Fibroblast of upper back skin (primary cell): ENCODE measurements around the gene SELENON.

Source experiments
- DNase-seq: peaks from one replicate; pipeline ENCODE4 v3.0.0-alpha.2; 2013

SELENON gene

DNA sequence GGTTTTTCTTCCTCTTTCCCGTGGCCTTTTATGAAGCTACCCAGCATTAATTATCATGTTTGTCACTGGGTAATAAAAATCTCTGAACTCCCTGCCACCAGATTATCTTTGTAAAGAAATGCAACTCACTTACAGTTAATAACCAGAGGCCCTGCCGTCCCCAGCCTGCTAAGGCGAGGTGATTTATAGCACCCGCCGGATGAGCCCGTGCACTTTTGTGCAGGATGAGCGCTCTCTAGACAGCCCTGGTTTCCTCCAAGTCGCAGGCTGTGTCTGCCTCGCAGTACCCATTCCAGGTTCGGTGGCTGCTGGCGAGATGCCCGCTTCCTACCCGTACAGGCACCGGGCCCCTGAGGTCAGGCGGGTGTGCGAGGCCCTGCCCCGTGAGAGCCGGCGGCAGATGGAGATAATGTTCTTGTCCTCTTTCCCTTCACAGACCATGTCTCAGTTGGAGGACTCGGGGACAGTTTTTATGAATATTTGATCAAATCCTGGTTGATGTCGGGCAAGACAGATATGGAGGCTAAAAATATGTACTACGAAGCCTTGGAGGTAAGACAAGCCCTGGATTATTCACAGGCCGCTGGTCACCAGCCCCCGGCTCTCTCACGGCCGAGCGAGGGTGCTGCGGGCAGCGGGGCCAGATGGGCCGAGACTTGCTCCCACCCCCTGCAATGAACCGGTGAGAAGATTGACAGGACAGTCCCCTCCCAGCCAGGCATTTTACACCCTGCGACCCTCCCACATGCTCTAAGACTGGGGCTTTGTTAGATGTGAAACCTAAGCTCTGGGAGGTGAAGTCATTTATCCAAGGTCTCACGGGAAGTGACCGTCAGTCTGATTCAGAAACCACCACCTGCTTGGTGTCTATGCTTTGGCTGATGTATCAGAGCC lies 28.5 kb upstream of the SELENON start:
- DNase-seq = no peak

DNA sequence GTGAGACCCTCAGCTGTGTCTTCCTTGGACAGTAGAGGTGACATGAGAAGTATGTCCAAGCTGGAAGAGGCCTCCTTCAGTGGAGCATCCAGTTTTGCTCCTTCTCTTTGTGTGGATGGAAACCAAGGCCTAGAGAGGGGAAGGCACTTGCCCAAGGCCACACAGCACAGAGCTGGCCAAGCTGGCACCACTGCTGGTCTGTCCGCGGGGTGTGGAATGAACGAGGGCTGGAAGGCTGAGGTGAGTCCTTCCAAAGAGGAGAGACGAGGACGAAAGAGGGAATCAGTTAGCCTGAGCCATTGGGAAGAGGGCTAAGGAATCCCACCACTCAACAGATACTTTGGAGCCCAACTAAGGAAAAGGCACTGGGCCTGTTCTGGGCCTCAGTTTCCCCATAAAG lies 27.8 kb upstream of the SELENON start:
- DNase-seq = no peak

DNA sequence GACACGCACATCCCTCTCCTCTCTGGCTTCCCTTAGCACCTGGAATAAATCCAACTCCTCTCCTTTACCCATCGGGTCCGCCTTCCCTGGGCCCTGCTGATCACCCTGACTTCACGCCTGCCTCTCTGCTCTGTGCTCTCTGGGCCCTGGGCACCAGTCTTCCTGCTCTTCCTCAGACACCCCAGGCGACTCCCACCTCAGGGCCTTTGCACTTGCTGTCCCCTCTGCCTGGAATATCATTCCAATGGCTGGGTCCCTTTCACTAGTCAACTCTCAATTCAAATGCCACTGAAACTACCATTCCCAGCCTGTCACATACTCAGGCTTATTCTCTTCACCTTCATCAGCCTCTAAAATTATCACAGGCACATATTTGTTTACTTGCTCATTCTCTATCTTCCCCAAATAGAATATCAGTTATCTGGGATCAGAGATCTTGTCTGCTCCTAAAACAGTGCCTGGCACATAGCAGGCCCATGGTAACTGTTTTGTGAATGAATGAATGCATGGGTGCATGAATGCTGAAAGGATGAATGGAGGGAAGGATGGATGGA lies 27.2 kb upstream of the SELENON start:
- no peak for DNase-seq

DNA sequence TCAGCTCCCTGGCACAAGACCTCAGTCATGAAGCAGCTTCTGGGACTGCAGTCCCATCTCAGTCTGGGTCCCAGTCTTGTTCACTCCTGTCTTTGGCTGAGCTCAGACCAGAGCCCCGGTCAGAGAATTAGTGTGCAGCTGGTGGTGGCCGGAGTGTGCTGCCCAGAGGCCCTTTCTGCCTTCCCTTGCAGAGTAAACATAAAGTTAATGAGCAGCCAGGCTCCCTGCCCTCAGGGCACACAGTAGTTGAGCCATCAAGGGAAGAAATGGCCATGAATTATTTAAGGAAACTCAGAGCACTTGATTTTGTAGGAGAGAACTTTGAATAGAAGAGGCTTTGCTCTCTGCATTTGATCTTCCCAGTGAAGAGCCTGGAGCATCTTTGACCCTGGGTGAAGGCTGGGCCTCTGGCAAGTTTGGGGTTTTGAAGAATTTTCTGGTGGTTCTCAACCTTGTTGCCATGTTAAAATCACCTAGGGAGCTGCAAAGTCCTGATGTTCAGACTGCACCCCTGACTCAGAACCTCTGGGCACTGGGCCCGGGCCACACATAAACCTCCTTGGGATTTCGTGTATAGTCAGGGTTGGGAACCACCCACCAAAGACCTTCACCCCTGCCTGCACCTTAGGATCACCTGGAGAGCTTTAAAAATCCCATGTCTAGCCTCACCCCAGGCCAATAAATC lies 26.4 kb upstream of the SELENON start:
- DNase-seq = no peak

DNA sequence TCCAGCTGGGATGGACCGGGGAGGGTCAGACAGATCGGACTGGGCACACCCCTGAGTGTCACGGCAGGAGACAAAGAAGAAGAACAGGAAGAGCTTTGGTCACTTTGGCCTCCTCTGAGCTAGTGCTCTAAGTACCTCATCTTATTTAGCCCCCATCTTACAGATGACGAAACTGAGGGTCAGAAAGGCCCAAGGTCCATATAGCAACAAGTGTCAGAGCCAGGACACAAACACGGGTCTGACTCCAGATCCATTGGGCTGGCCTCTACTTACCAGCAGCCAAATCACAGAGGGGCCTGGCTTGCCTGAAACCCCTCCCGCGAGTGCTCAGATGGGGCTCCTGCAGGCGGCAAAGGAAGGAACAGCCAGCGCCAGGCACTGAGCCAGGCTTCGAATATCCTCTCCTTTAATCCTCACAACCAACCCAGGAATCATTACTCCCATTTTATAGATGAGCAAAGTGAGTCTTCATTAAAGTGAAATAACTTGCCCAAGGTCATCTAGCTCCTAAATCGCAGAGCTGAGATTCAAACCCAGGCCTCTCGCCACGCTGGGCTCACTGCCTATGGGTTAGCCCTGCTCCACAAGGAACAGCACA lies 25.7 kb upstream of the SELENON start:
- no peak for DNase-seq

DNA sequence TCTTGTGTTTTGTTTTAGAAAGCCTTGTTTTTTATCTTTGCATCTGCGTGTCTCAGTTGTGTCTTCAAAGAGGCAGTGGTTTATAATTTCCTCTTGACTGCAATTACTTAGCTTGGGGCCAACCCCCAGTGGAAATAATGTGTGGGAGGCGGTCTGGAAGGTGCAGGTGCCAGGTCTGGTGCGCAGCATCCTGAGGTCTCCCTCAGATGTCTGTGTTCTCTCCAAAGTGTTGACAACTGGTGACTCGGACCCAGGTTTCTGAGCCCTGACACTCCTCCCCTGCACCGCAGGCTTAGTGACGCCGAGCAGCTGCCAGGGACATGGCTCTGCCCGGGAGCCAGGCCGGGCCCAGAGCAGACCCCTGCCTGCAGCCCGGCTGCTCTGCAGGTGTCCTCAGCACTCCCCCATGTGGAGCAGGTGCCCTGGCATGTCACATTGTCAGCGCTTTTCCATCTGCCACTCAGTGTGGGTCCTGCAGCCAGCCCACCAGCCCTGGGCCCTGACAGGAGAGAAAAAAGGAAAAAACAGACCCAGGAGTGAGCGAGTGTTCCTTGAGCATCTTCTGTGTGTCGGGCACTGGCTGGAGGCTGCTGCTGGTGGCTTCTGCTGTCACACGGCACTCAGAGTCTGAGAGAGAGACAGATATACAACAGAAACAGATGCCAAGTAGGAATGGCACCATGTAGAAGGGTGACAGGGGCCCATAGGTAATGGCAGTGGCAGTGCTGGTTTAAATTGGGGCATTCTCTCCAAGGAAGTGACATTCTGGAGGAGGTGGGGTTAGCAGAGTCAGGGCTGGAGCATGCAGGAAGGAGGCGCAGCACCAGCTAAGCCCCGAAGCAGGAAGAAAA lies 24.8 kb upstream of the SELENON start:
- no peak for DNase-seq

DNA sequence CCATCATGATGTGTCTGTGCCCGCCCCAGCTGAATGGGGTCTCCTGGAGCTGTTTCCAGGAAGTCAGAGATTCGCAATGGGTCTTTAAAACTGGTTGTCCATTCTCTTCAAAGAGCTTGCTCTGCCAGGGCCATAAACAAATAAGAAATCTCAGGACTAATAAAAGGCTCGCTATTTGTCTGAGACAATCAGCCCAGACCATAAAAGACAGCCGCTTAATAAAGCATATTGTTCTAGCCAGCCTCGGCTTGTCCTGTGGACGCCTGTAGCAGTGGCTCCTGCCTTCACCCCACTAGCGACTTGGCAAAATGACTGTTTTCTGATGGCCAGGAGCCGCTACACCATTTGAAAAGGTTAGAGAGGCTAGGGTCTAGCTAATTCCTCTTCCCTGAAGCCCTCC lies 20.6 kb upstream of the SELENON start:
- no peak for DNase-seq

DNA sequence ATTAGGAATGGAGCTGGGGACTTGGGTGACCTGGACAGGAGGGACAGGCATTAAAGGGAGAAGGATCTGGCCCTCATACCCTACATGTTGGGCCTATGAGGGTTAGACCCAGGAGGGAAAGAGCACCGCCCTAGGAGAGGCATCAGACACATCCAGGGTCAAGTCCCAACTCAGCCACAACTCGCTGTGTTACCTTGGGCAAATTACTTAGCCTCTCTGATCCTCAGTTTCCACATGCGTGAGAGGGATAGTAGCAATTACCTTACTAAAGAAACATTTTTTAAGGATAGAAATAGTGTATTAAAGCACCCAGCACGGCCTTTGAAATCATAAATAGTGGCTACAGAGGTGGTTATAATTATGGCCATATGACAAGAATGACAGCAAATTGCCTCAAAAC lies 20.1 kb upstream of the SELENON start:
- DNase-seq = no peak

DNA sequence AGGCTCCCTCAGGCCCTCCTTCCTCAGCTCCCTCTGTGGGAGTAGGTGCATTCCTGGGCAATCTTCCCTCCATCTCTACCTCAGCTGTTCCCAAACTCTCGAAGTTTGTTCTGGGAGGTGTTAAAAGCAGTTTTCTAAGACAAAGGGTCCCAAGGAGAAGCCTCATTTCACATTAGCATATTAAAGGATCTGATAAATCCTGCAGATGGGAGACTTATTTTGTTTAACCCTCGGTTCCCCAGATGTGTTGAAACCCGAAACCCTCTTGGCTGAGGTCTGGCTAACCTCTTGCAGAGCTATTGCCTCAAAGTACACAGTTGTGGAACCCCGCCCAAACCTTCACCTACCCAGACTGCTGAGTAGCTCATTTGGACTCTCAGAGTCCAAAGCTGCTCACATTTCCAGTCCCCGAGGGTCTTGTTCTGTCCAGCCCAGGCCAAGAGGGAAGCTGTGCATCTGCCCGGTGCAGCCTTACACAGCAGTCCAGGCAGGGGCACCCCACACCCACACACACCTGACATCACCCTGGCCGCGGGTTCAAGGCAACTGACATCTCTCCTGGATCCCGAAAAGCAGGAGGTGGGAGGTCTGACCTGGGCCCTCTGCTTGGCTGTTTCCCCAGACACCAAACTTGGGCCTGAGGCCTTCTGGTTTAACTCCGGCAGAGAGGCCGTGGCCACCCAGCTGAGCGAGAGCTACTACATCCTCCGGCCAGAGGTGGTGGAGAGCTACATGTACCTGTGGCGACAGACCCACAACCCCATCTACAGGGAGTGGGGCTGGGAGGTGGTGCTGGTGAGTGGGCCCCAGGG lies 19.5 kb upstream of the SELENON start:
- peak; percentile 44 for DNase-seq

DNA sequence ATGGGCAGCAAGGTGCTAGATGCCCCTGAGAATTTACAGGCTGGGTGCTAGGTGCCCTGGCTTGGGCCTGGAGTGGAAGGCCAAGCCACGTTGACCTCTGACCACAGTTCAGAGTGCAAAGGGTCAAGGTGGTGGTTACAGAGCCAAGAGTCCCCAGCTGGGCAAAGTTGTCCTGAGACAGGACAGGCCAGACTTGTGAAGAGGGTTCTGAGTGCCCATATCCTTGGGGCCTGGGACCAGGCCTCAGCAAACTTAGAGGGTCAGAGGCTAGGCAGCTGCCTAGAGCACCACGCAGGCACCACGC lies 18.9 kb upstream of the SELENON start:
- no peak for DNase-seq

DNA sequence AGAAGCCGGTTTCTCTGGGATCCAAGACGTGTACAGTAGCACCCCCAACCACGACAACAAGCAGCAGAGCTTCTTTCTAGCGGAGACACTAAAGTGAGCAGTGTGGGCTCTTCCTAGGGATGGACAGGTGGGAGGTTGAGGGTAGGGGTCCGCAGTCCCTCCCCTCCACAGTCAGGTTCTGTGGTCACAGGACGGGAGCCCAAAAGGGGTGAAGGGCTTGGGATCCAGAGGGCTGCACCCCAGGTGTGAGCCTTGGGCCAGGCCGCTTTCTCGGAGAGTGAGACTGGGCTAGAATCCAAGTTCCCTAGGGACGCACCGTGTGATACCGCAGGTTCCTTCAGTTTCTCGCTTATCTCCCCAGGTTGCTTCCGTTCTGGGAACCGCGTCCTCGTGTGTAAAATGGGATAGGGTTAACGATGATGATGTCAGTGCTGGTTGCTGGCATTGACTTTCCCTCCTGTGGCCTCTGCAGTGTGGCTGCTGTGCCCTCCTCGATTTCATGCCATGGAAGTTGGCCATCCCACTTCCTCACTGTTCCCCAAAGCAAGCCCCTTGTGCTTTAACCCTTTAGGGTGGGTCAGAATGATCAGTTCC lies 17.3 kb upstream of the SELENON start:
- DNase-seq = no peak

DNA sequence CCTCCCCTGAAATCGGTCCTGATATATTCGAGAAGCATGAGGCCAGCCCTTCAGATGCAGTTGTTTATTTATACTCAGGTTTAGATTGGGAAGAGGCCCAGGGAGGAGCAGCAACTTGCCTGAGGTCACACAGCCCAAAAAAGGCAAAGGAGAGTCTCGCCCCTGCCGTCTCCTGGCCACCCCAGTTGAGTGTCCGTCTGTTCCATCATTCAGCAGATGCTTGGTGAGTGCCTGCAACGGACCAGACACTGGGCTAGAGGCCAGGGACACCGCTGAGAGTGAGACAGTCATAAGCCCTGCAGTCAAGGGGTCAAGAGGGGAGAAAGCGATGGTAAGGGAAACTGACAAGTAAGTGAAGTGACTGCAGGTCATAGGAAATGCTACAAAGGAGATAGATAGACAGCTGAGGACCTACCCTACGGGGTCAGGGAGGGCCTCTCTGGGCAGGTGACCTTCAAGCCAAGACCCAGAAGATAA lies 15.4 kb upstream of the SELENON start:
- DNase-seq = no peak

DNA sequence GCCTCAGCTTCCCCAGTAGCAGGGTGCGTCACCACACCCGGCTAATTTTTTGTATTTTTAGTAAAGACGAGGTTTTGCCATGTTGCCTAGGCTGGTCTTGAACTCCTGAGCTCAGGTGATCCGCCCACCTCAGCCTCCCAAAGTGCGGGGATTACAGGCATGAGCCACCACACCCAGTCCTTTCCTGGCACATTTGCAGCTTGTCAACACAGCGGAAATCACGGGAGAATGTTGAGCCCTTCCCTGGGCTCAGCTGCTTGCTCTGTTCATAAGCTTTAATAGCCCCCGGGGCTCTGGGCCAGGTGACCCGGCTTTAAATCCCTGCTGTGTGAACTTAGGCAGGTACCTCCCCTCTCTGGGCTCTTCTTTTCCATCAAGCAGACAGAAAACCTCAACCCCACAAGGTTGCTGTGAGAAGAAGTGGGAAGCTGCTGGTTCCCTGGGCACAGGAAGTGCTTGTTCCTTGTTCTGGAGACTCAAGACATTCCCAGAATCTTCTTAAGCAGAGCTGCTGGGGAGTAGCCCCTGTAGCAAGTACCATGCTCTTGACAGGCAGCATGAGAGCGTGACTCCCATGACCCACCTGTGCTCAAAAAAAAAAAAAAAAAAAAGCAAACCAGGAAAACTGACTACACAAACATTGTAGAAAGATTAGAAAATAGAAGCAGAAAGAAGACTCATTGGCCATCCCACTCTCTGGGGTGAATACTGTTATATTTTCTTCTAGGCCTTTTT lies 14.5 kb upstream of the SELENON start:
- DNase-seq = no peak

DNA sequence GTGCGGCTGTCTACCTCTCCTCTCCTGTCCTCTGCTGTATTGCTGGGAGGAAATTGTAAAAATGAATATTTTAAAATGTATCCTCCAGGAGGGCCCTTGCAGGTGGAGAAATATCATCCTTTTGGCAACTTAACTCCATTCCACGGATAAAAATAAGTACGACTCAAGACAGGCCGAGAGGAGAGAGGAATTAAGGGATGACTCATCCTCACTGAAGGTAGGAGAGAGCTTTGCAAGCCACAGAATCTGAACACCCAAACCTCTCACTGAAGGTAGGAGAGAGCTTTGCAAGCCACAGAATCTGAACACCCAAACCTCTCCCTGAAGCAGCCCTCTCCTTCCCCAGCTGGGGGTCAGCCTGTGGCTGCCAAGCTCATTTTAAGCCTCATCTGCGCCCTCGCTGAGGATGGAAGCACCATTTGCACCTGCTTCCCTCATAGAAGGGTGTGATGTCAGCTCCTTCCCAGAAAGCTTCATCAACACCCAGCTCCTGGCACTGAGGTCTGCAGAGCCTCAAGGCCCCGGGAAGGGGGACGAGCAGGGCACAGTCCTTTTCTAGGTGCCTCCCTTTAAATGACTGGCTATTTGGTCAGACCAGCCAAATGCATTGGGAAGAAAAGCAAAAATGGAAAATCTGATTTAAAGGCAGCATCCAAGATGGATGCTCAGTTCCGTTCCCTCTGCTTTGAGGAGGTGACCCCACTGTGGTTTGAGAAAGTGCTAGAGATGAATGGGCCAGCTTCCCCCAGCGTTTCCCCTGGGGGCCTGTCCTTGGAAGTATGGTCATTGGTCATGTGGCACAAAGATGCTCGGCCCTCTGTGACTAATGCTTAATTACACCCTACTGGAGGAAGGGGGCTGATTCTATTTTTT lies 12.9 kb upstream of the SELENON start:
- peak; percentile 45 for DNase-seq

DNA sequence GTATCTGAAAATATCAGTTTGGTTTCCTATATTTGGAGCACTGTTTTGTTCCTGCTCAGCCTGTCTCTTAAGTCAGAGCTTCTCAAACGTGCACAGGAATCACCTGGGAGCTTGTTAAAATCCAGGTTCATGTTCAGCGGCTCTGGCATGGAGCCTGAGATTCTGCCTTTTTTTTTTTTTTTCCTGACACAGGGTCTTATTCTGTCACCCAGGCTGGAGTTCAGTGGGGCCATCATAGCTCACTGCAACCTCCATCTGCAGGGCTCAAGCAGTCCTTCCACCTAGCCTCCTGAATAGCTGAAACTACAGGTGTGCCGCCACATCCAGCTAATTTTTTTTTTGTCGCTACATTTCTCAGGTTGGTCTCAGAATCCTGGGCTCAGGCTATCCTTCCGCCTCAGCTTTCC lies 12.2 kb upstream of the SELENON start:
- DNase-seq = no peak

DNA sequence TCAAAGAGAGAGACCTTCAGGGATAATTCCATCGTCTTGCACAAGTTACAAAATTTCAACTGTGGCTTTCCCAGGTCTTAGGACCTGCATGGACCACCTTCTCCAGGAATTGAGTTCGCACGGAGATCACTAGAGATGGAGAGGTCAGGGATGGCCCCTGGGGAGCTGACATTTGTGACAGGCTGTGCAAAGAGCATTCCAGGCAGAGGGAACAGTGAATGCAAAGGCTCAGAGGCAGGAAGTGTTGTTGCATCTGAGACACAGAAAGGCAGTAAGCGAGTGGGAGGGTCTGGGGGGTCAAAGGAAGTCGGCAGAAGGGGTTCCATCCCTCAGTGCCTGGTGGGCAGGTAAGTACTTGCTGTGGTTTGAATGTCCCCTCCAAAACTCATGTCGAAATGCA lies 9.5 kb upstream of the SELENON start:
- DNase-seq = no peak

DNA sequence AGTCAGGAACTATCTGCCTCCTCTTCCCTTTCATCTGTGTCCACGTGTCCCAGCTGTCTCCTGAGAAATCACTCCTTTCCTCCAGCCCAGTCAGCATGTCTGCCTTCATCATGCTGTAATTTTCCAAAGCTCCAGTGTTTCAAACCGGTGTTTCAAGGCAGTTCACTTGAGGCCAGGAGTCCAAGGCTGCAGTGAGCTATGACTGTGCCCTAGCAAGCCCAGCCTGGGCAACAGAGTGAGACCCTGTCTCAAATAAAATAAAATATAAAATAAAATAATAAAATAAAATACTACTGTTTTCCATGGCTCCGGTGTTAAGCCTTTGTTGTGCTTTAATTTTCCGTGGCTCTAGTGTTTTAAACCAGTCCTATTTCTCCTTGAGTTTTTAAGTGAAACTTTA lies 7.9 kb upstream of the SELENON start:
- DNase-seq = no peak

DNA sequence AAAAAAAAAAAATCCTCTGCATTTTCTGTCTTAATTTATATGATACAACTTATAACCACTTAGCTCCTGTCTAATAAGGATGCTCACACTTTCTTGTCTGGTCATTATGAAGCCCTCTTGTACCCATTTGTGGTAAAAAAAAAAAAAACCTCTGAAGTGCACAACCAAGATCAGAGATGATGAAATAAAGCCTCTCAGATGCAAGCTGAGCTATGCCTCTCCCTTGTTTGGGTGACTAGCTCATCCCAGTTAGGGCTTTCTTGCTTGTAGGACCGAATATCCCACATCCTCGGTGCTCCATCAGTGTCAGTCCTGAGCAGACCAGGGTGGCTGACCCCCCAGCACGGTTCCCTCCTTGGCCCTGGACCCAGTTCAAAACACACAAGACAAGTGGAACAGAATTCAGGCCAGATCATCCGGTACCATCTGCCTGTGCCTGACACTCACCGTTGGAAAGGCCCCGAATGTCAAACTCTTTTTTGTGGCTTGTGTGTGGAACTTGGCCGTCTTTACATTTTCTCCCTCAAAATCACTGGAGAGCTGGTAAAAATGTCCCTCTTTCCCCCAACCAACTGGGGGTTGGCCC lies 6.3 kb upstream of the SELENON start:
- DNase-seq = no peak

DNA sequence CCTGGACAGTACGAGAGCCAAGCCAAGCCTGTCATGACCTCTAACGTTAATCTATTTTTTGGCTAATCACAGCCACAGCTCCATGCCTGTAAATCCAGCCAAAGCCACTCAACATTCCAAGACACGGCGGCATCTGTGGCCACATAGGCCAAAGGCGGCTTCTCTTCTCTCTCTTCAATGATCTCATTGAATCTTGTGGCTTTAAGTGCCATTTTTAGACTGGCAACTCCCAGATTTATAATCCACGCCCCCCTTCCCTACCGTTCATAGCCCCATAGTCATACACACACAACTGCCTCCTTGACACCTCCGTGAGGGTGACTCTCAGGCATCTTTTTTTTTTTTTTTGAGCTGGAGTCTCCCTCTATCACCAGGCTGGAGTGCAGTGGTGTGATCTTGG lies 5.7 kb upstream of the SELENON start:
- no peak for DNase-seq
